Activated naive CD4-positive, alpha-beta T cell treated with anti-CD3 and anti-CD28 coated beads, Interleukin-2, amount 10 ng/mL, durations not matched to agents 7 days and 5 days (primary cell): Measurements from ENCODE around the gene CIDEB.

Experiments used
- CTCF ChIA-PET: fragments of 350-600 bp; sonication (Branson Sonifier 250); formaldehyde crosslinking; loops from one replicate; lab custom pipeline; 2021; ENCODE audit warnings: antibody characterized with exemption; lab: Charles Lee
- DNase-seq: peaks from one replicate; pipeline ENCODE4 v3.0.0-alpha.2; 2020
- H3K27ac Mint-ChIP-seq: one replicate; pipeline ENCODE4 v1.8.0; 2021; ENCODE audit warnings: mild to moderate bottlenecking, moderate library complexity, mixed read lengths
- H3K27me3 Mint-ChIP-seq: one replicate; pipeline ENCODE4 v1.8.0; 2021; ENCODE audit warnings: mild to moderate bottlenecking, mixed read lengths
- H3K36me3 Mint-ChIP-seq: one replicate; pipeline ENCODE4 v1.8.0; 2021; ENCODE audit warnings: mixed read lengths
- H3K4me1 Mint-ChIP-seq: one replicate; pipeline ENCODE4 v1.8.0; 2021; ENCODE audit warnings: mixed read lengths
- H3K4me3 Mint-ChIP-seq: one replicate; pipeline ENCODE4 v1.8.0; 2021; ENCODE audit warnings: mild to moderate bottlenecking, moderate library complexity, mixed read lengths
- H3K9me3 Mint-ChIP-seq: one replicate; pipeline ENCODE4 v1.8.0; 2021; ENCODE audit warnings: mixed read lengths

The CIDEB gene

DNA sequence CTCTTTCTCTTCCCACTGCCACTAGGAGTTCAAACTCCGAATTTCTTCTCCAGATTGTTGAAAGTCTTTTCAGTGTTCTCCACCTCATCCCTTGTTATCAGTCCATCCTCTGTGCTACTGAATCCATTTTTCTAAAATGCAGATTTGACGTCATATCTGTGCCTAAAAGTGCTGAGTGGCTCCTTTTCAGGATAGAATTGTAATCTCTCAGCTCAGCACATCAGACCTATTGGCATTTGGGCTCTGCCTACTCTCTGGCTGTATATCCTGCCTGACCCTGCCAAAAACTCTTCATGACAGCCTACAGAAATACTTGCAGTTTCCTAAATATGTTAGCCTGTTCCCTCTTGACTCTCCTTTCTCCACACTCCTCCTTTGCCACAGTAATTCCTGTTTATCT, 35.3 kb downstream of the CIDEB start:
- CTCF ChIA-PET = interaction anchor here (0.7 to 12.6 kb wide), 9 partner anchors 8 to 59 kb away, joined by 3 to 110 read pairs (median 8); partner anchors contain the start of genes CHMP4A, CIDEB, DHRS1 and LTB4R2
- Mint-ChIP-seq H3K4me3 (peak overlapping the region; percentile 31), H3K4me1 (peaks cover 60% of the 10 kb centered on the region), H3K27me3 (no peaks in the 10 kb centered on the region), H3K9me3 (no peaks in the 10 kb centered on the region), H3K36me3 (peaks cover 5% of the 10 kb centered on the region), H3K27ac (peak overlapping the region; percentile 95)
- no peak for DNase-seq

DNA sequence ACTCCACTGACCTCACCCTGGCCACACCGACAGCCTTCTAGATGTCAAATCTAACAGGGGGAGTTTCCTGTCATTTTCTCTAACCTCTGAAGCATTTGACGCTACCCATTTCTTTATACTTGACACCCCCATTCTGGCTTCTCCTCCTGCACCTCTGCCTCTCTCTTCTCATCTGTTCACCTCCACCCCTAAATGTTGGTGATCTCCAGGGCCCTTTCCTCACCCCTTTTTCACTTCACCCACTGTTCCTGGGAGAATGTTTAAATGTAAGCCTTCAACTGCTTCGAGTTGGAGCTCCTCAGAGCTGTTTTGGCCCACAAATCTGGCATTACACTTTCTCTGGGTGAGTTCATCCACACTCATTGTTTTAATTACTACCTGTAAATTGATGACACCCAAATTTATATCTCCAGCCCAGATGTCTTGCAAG, 35.9 kb downstream of the CIDEB start:
- CTCF ChIA-PET = interaction anchor here (0.7 to 12.6 kb wide), 11 partner anchors 9 to 59 kb away, joined by 3 to 110 read pairs (median 5); partner anchors contain the start of genes CHMP4A, CIDEB, DHRS1 and LTB4R2
- no peak for DNase-seq
- peaks cover 12% of the 10 kb centered on the region for H3K36me3 Mint-ChIP-seq
- peak overlapping the region; percentile 95 for H3K27ac Mint-ChIP-seq
- H3K4me1 Mint-ChIP-seq = peaks cover 57% of the 10 kb centered on the region
- no peaks in the 10 kb centered on the region for H3K27me3 Mint-ChIP-seq
- no peaks in the 10 kb centered on the region for H3K9me3 Mint-ChIP-seq
- H3K4me3 Mint-ChIP-seq = peak overlapping the region; percentile 85

DNA sequence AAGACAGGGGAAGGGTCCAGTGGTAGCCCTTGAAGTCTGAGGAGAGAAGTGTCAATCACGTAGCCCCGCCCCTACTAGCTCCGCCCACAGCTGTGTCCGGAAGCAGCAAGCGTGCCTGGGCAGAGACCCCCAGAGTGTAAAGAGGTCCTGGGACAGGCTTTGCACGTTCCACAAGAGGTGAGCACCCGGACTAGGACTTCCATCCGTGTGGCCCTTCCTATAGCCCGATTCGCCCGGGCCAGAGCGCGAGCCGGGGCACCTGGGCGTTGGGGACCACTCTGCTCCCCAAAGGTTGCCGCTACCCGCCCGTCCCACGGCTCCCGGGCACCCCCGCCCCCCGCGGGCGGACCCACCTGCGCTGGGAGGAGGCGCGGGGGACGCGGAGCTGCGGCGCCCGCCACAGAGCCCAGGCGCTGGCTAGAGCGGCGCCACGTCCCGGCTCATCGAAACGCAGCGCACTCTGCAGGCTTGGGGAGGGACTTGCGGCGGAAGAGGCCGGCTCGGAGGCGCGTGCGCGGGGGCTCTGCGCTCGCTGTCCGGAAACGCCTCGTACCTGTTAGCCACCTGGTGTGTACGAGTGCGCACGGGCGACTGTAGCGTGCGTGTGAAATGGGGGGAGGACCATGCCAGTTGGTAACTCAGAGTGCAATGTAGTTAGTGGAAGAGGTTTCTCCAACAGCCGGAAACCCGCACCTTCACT, 36.5 kb downstream of the CIDEB start, which contains the start of gene RABGGTA:
TSS of gene RABGGTA (minus strand) at position 464 of the 700 bp plus-strand sequence. CDS start 482 bp downstream, outside the sequence.
- Mint-ChIP-seq H3K9me3 (no peaks in the 10 kb centered on the region), H3K27me3 (no peaks in the 10 kb centered on the region), H3K27ac (peak within 1 kb of the TSS; percentile 97), H3K4me3 (peak within 1 kb of the TSS; percentile 85), H3K4me1 (peaks cover 54% of the 10 kb centered on the region), H3K36me3 (peaks cover 16% of the 10 kb centered on the region)
- CTCF ChIA-PET = interaction anchor here (0.9 to 12.6 kb wide), 12 partner anchors 9 to 58 kb away, joined by 3 to 110 read pairs (median 6); partner anchors contain the start of genes CHMP4A, CIDEB, DHRS1 and LTB4R2
- DNase-seq = peak; percentile 93

DNA sequence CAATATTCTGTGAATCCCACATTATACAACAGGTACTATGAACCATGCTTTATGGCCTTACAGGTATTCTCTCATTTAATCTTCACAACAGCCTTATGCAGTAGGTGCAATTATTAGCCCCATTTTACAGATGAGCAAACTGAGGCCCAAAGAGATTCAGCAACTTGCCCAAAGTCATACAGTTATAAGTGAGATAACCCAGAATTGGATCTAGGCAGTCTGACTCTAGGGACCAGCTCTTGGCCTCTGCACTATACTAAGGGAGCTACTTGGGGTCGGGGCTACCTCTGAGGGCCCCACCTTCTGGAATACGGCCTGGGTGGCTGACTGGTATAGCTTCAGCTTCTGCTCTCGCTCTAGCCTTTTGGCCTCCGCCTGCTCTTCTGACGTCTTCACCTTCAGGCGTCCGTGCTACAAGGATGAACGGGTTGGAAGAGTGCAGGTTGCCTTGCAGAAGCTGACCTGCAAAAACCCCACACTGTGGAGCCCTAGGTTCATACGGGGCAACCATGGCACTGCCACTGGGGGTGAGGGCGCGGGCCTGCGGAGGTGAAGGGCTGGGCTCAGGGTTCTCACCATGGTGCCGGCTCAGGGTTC, 37.1 kb downstream of the CIDEB start:
- Mint-ChIP-seq H3K36me3 (peaks cover 18% of the 10 kb centered on the region), H3K9me3 (no peaks in the 10 kb centered on the region), H3K27ac (peak overlapping the region; percentile 97), H3K4me3 (peak overlapping the region; percentile 85), H3K4me1 (peaks cover 54% of the 10 kb centered on the region), H3K27me3 (no peaks in the 10 kb centered on the region)
- no peak for DNase-seq
- CTCF ChIA-PET = interaction anchor here (1.2 to 12.6 kb wide), 10 partner anchors 10 to 57 kb away, joined by 4 to 110 read pairs (median 7); partner anchors contain the start of genes CHMP4A, CIDEB, DHRS1 and MDP1

DNA sequence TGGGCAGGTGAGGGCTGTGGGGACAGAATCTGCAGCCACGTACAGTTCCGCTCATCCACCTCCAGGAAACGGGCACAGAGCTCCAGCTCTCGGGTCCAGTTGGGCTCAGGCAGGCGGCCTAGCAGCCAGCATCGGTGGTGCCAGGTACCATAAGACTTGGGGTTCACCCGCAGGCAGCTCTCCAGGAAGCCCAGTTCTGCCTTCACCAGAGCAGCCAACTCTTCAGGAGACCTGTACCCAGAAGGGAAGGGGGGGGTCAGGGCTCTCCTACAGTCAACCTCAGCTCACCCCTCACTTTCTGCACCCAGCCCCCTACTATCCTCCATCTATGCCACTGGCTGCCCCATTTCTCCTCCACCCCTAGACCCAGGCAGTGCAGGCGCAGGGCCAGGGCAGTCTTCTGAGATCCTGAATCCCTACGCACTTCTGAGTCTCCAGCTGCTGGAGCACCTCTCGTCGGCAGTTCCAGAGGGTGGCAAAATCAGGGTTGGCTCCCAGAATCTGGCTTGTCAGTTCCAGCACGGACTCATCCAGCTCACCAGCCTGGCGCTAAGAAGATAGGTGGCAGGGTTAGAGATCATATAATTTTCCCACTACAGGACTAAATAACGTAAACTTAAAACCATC, 37.8 kb downstream of the CIDEB start:
- Mint-ChIP-seq H3K36me3 (peaks cover 18% of the 10 kb centered on the region), H3K27ac (peak overlapping the region; percentile 57), H3K9me3 (no peaks in the 10 kb centered on the region), H3K4me3 (peak overlapping the region; percentile 85), H3K27me3 (no peaks in the 10 kb centered on the region), H3K4me1 (peaks cover 49% of the 10 kb centered on the region)
- CTCF ChIA-PET = interaction anchor here (0.8 to 12.6 kb wide), 11 partner anchors 11 to 212 kb away, joined by 3 to 110 read pairs (median 6); partner anchors contain the start of genes CIDEB, DHRS1, LTB4R and NOP9
- no peak for DNase-seq

DNA sequence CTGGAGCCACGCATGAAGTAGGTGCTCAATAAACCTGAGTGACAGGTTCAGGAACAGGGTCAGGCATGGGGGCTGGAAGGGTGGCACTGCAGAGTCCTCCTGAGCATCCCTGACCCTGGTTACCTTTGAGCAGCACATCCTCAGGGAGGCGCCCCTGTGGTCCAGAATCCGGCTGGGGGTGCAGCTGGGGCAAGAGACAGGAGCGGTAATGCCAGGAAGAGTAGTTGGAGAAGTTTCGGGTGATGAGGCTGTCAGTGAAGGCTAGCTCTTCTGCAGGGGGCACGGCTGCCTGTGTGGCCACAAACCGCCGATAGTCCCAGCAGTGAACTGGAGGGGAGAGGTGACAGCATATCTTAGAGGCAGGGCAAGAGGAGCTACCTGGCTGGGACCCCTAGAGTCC, 38.4 kb downstream of the CIDEB start:
- no peaks in the 10 kb centered on the region for H3K27me3 Mint-ChIP-seq
- peaks cover 20% of the 10 kb centered on the region for H3K36me3 Mint-ChIP-seq
- H3K27ac Mint-ChIP-seq = peak overlapping the region; percentile 52
- CTCF ChIA-PET = interaction anchor here (0.8 to 12.6 kb wide), 9 partner anchors 11 to 212 kb away, joined by 3 to 110 read pairs (median 4); partner anchors contain the start of genes CIDEB, DHRS1, LTB4R and NOP9
- no peaks in the 10 kb centered on the region for H3K9me3 Mint-ChIP-seq
- H3K4me3 Mint-ChIP-seq = no peak overlapping the region
- DNase-seq = no peak
- H3K4me1 Mint-ChIP-seq = peaks cover 46% of the 10 kb centered on the region

DNA sequence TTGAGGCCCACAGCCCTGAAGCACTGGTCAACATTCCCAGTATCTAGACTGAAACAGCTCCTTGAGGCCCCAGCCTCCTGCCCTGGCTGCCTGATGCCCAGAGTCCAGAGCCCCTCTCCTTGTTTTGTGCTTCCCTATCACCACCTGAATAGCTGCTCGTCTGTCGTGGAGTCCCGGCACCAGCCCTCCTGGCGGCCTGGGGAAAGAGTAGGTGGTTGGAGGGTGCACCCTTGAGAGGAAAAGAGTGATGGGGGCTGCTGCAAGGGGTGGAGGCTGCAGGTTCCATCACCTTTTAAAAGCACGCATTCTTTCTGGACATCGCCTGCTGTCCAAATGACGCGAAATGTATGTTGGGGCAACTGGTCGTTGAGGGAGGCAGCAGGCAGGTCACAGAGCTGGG, 39.6 kb downstream of the CIDEB start:
- Mint-ChIP-seq H3K27me3 (no peaks in the 10 kb centered on the region), H3K4me1 (peaks cover 35% of the 10 kb centered on the region), H3K27ac (no peak overlapping the region), H3K9me3 (no peaks in the 10 kb centered on the region), H3K36me3 (peaks cover 20% of the 10 kb centered on the region), H3K4me3 (no peak overlapping the region)
- CTCF ChIA-PET = interaction anchor here (1.4 to 1.8 kb wide), 2 partner anchors 18 to 40 kb away, joined by 3 to 5 read pairs; partner anchors contain the start of gene CIDEB
- no peak for DNase-seq

DNA sequence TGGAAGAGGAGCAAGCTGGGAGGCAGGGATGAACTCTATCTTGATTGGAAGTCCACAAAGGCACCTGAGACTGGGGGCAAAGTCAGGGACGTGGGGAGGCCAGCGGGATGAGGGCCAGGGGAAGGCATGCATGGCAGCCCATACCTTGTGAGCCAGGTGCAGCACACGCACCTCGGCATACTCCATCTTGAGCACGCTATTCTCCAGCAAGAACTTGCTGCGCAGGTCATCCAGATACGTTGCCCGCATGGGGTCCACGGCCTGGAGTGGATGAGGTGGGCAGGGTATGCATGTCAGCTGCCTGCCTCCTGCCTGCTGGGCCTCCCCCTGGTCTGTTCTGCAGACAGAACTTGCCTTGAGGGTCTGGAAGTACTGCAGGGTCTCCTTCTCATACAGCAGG, 40.3 kb downstream of the CIDEB start:
- no peaks in the 10 kb centered on the region for H3K27me3 Mint-ChIP-seq
- H3K36me3 Mint-ChIP-seq = peaks cover 20% of the 10 kb centered on the region
- no peak overlapping the region for H3K4me3 Mint-ChIP-seq
- no peak overlapping the region for H3K27ac Mint-ChIP-seq
- H3K4me1 Mint-ChIP-seq = peaks cover 29% of the 10 kb centered on the region
- CTCF ChIA-PET = interaction anchor here (1.8 kb wide), 1 partner anchor 17 kb away, joined by 5 read pairs; no protein-coding TSS in a partner anchor
- no peaks in the 10 kb centered on the region for H3K9me3 Mint-ChIP-seq
- DNase-seq = no peak

DNA sequence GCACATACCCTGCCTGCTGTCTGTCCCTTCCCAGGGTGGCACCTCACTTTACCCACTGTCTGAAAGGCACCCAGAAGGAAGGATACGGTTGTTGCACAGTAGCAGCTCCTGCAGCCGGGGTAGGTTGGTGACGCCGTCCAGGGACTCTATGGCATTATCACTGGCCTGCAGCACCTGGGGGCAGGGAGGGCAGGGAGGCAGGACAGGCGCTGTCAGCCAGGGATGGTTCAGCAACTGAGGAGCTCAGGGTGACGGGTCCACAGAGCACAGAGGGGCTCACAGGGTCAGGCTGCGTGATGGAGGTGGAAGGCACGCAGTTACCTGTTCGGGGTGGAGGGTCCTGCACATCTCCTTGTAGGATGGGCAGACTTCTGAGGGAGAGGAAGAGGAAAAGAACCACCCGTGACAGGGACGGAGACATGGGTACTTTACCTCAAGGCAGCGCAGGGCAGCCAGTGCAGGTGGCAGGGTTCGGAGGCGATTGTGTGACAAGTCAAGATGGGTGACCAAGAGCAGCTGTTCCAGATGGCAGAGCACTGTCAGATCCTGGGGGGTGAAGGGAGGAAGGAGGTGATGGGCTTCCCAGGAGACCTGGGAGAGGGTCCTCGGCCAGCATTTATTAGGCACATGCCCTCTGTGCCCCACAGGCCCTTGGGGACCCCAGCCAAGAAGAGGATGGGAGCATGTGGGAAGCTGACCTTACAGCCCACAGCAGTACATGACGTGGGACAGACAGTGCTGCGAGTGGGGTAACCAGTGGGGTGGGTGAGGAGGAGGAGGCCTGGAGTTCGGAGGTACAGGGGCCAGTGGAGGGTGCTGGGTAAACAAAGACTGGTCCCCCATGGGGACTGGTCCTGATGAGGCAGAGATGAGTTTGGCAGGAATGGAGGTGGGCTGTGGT, 41.2 kb downstream of the CIDEB start:
- Mint-ChIP-seq H3K4me1 (peaks cover 20% of the 10 kb centered on the region), H3K27ac (peak overlapping the region; percentile 46), H3K27me3 (no peaks in the 10 kb centered on the region), H3K36me3 (peaks cover 20% of the 10 kb centered on the region), H3K4me3 (no peak overlapping the region), H3K9me3 (no peaks in the 10 kb centered on the region)
- no peak for DNase-seq
- CTCF ChIA-PET = no interaction called here

DNA sequence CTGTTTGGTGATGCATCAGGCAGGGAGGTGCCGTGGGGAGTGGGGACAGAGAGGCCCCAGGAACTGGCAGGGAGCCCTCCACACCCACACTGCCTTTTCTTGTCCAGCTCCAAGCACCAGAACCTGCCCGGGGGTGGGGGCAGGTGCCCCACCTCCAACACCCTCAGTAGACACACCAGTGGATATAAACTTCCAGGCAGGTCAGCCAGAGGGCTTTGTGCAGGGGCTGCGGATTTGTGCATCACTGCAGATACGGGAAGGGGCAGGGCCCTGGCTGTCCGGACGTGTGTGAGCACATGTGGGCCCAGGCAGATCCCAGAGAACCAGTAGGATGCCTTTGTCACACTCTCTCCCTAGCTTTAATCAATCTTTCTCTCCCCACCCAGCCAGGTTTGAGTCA, 43.5 kb downstream of the CIDEB start:
- H3K4me1 Mint-ChIP-seq = peaks cover 2% of the 10 kb centered on the region
- no peak overlapping the region for H3K27ac Mint-ChIP-seq

DNA sequence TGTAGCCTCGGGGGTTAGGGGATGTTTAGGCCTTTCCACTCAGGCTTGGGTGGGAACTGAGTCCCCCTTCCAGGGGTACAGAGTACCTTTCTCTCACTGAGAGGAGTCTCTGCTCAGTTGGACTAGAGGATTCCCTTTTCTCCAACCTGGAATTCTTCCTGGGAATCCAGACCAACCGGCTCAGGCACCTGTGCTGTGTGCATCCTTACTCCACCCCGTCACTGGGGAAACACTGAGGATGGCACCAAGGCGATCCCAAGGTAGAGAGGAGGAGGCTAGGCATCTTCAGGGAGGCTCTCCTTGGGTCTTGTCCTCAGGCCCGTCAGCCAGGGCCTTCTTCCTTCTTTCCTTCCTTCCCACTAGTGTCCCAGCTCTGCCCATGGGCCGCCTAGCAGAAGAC, 43.9 kb downstream of the CIDEB start:
- peaks cover 15% of the 10 kb centered on the region for H3K36me3 Mint-ChIP-seq
- DNase-seq = no peak
- CTCF ChIA-PET = no interaction called here
- no peaks in the 10 kb centered on the region for H3K9me3 Mint-ChIP-seq
- no peak overlapping the region for H3K4me3 Mint-ChIP-seq
- no peaks in the 10 kb centered on the region for H3K27me3 Mint-ChIP-seq
- no peaks in the 10 kb centered on the region for H3K4me1 Mint-ChIP-seq
- no peak overlapping the region for H3K27ac Mint-ChIP-seq

More for the DNA sequence above, 43.5 kb downstream of the CIDEB start:
- H3K4me3 Mint-ChIP-seq = no peak overlapping the region
- H3K9me3 Mint-ChIP-seq = no peaks in the 10 kb centered on the region
- H3K27me3 Mint-ChIP-seq = no peaks in the 10 kb centered on the region
- CTCF ChIA-PET = interaction anchor here (0.5 kb wide), 1 partner anchor 52 kb away, joined by 3 read pairs; no protein-coding TSS in a partner anchor
- peaks cover 18% of the 10 kb centered on the region for H3K36me3 Mint-ChIP-seq
- DNase-seq = no peak

DNA sequence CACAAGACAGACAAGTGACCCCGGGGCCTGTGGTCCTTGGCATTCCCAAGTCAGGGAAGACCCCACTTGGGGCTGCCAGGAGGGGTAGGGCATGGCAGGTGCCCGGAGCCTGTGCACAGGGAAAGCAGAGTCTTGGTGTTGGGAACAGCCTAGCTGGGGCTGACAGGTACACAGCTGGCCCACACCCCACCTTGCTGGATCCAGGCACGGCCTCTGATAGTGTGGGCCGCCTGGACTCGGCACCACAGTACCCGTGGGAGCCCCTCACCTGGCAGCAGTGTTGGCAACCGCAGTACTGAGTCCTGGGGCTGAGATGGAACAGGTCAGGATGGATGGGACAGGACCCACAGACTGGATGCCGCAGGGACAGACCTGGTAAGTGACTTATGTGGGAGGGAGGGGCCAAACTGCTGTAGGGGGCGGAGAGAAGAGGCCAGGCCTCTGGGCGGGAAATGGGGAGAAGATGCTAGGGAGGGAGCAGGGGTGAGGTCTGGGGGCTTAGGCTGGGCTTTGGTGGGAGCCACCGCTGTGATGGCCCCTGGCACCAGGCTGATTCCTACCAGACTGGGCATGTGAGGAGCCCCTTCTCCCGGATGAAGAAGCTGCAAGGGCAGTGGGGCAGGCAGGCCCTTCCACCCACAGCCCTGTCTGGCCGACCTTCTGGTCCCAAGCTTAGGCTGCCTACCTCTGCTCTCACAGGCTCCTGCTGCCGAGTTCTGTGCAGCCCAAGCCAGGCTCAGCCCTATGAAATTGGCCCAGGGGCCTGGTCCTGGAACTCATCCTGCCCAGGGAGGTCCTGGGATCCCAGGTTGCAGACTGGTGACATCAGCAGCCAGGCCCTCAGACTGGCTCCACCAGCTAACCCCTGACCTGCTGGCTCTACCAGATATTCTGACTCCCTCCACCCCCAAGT, 44.7 kb downstream of the CIDEB start, which contains the start of gene TGM1:
TSS of gene TGM1 (minus strand) at position 357 of the 913 bp plus-strand sequence. CDS start 825 bp downstream, outside the sequence.
- no peak for DNase-seq
- Mint-ChIP-seq H3K36me3 (peaks cover 15% of the 10 kb centered on the region), H3K9me3 (no peaks in the 10 kb centered on the region), H3K27me3 (no peaks in the 10 kb centered on the region), H3K4me1 (no peaks in the 10 kb centered on the region), H3K27ac (no peak within 1 kb of the TSS), H3K4me3 (no peak within 1 kb of the TSS)
- CTCF ChIA-PET = no interaction called here
